NCI-H2029 treated with DMSO at 0.1 percent for 48 hours (cell line): ENCODE measurements around the gene HEATR5B.
"Not testable (repeated sequence)": the region's sequence is repeated elsewhere in the genome, so short reads cannot be mapped to it uniquely, and the experiment has no call there.

ENCODE experiments used
- DNase-seq: peaks from one replicate; lab custom pipeline; 2025; lab: John Stamatoyannopoulos, UW

HEATR5B gene

DNA sequence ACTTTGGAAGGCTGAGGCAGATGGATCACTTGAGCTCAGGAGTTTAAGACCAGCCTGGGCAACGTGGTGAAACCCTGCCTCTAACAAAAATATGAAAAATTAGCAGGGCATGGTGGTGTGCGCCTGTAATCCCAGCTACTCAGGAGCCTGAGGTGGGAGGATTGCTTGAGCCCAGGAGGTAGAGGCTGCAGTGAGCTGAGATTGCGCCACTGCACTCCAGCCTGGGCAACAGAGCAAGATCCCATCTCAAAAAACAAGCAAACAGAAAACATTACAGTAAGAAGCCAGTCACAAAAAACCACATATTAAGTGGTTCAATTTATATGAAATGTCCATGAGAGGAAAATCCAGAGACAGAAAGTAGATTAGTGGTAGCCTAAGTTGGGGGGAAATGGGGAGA lies 105.2 kb downstream of the HEATR5B start:
- not testable (repeated sequence) for DNase-seq

DNA sequence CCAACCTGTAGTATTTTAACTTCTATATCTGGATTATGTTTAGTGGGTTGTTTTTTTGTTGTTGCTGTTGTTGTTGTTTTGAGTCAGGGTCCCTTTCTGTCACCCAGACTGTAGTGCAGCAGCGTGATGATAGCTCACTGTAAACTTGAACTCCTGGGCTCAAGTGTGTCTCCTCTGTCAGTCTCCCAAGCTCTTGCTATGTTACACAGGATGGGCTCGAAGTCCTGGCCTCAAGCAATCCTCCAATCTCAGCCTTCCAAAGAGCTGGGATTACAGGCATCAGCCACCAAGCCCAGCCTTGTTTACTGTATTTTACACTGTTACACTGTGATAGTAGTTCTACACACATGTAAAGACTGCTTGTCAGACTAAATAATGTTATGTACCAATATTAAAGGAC lies 108.1 kb downstream of the HEATR5B start:
- no peak for DNase-seq

DNA sequence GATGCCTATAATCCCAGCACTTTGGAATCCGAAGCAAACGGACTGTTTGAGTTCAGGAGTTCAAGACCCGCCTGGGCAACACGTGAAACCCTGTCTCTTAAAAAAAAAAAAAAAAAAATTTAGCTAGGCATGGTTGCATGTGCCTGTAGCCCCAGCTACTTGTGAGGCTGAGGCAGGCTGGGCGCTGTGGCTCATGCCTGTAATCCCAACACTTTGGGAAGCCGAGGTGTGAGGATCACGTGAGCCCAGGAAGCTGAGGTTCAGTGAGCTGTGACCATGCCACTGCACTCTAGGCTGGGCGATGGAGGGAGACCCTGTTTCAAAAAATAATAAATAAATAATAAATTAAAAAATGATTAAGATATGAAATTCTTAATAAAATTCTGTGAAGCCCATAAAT lies 108.9 kb downstream of the HEATR5B start:
- no peak for DNase-seq

DNA sequence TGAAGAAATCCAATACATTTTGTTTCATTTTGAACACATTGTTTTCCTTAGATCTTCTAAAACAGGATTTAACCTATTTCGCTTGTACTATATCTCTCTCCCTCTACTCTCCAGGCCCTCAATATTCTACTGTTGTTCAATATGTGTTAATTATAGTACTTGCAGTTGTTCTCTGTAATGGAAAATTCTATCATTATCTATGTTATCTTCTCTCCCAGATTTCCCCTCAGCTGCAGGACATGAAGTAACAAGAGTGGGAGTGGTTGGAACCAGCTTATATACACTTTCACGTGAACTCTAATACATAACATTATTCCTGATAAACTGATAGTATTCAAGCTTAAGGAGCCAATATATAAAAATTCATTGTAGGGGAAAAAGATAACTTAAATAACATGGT lies 110.9 kb downstream of the HEATR5B start:
- DNase-seq: no peak

DNA sequence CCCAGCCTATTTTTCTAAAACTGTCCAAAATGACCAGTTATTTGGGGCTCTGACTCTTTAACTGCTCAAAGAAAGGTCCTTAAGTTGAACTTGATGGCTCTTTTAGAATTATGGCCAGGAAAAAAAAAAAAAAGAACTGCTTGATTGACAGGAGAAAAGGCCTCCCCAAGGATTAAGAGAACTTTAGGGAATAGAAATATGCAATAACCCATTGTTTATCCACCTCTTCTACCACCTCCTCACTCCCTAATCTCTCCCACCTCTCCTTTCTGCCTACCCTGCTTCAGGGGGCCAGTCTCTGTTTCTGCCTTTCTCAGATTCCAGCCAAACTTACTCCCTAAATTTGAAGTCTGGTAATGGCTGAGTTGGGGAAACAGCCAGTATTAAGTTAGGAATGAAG lies 112.2 kb downstream of the HEATR5B start:
- no peak for DNase-seq

DNA sequence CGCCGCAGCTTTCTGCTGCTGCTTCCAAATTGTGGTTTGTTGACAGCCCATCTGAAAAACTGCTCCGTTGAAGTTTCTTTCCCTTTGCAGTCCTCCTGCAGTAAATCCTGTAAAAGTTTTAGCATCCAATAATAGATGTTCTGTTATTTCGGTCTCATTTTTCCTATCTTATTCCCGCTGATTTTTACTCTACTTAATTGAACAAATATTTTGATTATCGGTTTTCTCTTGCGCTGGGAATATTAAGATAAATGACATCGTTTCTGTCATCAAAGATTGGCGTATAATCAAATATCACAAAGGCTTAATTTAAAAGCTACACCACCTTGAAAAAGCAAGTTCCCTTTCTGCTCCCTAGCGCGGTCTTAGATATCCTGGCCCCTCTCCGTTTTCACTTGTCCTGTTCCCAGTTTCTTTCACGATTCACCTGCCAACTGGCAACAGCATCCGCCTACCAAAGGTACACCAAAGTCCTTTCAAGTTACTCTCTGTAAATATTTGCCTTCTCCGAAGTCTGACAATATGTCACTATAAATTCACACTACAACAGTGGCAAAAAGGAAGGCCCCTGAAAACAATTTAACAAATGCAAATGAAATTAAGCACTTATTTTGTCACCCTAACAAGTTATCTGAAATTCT lies 116.8 kb downstream of the HEATR5B start:
- no peak for DNase-seq

DNA sequence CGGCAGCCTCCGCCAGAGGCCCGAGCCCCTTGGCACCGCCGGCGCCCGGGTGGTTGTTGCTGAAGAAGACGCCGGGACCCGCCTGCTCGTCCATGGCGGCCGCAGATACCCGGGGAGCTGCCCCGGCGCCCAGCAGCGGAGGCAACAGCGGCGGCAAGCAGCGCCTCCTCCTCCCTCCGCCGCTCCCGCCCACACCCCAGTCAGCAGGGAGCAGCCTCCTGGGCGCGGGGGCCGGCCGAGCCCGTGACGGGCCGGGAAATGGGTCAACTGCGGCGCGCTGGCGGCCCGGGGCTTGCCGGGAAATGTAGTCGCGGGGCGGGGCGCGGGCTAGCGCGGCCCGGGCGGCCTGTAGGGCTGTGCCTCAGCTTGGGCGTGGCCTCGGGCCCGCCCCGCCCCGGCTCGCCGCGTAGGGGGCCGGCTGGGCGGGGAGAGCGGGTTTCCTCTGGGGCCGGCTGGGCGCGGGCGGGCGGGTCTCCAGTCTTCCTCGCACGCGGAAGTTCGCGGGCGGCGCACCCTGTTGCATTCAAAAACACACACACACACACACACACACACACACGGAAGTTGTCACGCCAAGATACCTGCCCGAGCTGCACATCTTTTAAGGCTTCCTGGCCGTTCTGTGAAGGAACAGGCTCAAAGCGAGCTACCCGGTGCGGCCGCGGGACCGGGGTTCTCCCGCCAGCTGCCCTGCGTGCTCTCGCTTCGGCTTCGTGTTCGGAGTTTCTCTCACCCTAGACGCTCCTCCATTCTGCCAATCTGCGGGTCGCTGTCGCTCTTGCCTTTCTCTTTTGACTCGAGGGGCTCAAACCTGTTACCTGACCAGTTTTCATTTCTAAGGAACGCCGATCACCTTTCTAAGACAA lies 117.6 kb downstream of the HEATR5B start, which contains the start of gene STRN:
TSS of gene STRN (minus strand) at position 167 of the 866 bp plus-strand sequence. CDS start at position 94, 73 bp downstream.
- peak; percentile 64 for DNase-seq

DNA sequence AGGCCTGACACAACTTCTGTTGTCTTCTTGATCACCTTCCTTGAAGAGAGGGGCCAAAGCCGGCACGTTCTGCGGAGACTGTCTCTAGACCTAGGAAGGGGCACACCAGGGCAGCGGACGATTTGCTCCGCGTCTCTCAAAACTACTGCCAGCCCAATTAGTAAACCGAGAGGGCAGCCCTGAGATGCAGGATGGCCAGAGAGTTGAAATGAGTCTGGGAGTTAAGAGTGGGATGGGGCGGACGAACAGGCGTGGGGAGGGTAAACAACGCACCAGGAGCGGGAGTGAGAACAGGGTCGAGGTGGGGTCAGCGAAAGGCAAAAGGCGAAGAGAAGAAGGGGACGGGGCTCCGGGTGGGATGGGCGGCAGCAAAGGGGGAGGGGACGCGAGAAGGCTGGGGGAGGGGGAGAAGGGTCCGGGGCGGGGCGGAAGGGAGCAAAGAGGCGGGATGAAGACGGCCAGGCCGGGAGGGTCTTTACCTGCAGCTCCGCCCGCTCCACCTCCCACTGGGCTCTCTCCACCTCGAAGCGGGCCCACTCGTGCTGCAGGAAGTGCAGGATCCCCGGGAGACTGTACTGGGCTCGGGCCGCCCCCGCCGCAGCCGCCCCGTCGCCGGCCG lies 118.3 kb downstream of the HEATR5B start:
- no peak for DNase-seq

DNA sequence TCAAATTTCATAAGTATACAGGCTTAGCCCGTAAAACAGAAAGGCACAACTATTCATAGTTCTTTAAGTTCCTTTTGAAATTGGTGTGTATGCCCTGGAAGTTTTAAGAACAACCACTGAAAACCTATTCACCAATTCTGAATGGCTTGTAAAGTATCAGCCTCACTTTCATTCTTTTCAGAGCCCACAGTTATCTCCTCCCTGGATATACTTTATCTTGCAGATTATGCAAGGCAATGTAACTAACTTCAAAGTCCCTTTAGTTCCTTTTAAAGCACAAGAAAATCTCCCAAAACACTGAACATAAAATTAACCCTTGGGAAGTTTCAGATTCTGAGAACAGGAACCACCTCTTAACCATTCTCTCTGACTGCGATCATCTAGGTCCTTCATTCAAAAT lies 119.0 kb downstream of the HEATR5B start:
- no peak for DNase-seq

DNA sequence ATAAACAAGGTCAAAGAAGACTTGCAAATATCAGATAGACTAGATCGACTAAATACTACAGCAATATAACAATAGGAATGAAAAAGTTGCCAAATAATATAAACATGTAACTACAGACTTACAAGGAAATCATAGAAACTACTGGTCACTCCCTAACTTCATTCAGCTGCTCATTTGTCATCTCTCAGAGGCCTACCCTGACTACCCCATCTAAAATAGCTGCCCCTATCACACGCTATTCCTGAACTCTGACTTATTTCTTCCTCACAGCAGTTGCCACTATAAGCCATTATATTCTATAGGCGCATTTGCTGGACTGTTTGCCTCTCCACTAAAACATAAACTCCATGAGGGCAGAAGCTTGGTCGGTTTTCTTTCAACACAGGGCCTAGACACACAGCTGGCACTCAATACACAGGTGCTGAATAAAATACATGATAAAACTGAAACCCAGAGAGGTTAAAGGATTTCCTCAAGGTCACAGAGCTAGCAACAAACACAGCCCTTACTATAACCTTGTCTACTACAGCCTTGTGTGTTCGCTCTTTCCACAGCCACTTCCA lies 119.6 kb downstream of the HEATR5B start:
- DNase-seq: no peak

DNA sequence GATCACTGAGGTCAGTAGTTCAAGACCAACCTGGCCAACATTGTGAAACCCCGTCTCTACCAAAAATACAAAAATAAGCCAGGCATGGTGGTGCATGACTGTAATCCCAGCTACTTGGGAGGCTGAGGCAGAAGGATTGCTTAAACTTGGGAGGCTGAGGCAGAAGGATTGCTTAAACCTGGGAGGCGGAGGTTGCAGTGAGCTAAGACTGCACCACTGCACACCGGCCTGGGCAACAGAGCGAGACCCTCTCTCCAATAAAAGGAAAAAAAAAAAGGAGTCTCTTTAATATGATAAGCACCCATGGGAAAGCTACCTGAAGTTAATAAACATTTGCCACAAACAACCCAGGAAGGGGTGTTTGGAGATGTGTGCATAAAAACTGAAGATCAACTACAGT lies 120.4 kb downstream of the HEATR5B start:
- no peak for DNase-seq

DNA sequence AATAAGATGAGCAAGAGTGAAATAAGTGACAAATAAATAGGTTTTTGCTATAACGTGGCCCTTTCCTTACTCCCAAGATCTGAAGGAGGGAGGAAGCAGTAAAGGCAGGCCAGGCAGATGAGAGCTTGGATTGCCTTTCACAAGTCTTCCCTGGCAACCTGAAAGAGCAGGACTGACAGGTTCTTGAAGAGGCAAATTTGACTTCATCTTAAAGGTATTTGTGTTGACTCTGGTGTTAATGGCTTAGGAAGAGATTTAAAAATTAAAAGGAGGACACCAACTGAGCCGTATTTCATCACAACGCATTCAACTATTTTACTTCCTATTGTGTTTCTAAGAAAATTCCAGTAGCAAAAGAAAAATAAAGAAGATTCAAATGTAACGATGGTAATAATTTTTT lies 121.1 kb downstream of the HEATR5B start:
- no peak for DNase-seq

DNA sequence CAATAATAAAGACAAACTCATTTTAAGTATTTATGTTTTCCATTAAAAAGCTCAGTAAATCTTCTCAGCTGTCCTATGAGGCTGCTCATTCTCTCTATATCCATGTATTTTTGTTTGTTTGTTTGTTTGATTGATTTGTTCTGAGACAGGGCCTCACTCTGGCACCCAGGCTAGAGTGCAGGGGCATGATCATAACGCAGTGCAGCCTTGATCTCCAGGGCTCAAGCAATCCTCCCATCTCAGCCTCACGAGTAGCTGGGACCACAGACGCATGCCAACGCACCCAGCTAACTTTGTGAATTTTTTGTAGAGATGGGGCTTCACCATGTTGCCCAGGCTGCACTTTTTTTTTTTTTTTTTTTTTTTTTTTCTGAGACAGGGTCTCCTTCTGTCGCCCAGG lies 123.4 kb downstream of the HEATR5B start:
- DNase-seq: no peak

DNA sequence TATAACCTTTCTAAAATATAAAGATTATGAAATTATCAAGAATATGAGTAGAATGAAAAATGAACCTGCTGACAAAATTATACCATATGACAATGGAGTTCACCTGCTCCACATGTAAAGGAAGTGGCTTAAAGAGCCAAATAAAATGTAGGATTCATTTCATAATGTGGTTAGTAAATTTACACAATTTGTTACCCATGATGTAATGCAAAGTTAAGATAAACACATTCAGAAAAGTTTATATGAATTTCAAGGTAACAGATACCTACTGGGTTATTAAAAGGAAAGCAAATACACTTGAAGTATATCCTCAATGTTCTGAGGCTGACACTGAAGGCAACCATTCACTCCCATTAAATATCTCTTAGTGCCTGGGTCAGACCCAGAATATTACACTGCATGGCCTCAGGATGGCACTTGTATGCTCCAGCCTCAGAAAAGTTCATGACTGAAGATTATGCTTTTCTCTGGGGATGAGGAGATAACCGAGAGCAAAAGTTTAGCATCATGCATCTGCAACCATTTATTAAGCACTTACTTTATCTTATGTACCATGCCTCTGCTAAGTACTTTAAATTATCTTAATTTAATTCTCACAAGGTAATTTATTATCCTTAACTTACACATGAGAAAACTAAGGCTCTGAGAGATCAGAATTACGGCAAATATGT lies 124.0 kb downstream of the HEATR5B start:
- no peak for DNase-seq

DNA sequence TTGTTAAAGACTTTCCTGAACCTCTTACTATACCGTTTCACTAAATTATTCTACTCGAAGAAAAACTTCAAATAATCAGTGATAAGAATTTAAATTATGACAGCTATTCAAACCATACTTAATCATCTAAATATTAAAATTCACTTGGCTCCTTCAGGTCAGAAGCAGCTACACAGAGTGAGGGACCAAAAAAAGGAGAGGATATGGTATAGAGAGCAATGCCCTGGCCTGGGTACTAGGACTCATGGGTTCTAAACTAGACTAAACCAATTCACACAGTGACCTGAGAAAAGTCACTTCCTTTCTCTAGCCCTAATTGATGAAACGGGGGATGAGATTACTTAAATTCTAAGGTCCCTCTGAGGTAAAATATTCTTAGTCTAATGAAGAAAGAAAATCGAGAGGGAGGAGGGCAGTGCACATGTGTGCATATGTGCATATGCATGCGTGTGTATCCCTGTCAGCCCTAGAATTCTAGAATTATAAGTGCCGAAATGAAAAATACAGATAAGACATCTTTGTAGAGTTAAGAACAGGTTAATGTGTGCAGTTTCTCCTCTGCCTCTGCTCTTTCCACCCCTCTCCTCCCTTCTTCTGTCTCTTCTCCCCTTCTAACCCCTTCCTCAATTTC lies 129.1 kb downstream of the HEATR5B start:
- DNase-seq: no peak

DNA sequence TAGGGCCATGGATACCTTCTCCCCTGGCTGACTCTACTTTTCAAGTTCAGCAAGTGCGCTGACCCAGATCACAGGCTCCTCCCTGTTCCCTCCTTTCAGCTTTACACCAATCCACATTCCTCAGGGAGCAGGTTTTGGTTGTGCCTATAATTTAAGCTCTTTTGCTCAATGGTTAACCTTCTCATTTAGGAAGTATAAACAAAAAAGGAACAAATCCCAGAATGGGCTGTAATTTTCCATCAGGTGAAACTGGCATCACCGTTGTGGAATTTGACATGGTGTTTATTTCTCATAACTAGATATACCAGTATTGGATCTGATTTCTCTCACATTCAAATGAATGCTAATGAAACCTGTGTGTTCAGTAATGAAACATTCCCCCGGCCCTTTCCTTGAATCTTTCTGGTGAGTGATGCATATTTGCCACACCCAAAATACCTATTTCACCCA lies 131.4 kb downstream of the HEATR5B start:
- DNase-seq: no peak

DNA sequence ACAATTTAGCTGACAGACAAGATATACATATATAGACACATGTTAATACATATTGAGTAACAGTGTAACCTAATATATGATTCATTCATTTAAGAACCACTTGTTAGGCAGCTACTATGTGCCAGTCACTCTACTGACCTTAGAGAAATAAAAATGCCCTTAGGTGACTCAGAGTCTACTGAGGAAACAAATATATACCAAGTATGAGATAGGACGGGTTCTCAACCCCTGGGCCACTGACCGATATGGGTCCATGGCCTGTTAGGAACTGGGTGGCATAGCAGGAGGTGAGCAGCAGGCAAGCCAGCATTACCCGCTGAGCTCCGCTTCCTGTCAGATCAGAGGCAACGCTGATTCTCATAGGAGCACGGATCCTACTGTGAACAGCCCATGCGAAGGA lies 132.6 kb downstream of the HEATR5B start:
- no peak for DNase-seq

DNA sequence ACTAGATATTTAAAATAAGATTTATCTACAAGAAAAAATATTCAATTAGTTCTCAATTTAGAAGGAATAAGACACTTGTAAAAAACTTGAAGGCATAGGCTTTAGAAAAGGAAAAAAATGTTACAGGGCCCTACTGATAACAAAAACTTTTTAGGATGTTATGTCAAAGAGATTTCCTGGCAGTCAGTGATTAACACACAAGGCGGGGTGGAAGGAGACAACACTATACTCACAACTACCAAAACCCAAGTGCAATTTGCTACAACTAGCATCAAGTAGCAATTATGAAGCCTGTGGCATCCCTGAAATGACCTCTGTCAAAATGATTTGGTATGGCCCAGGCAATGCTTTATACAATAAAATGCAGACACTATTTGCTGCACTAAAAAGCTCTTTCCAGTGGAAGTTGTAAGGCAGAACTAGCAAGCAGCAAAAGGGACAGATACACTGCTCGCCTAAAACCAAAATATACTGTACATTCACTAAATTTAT lies 133.1 kb downstream of the HEATR5B start:
- DNase-seq: no peak

DNA sequence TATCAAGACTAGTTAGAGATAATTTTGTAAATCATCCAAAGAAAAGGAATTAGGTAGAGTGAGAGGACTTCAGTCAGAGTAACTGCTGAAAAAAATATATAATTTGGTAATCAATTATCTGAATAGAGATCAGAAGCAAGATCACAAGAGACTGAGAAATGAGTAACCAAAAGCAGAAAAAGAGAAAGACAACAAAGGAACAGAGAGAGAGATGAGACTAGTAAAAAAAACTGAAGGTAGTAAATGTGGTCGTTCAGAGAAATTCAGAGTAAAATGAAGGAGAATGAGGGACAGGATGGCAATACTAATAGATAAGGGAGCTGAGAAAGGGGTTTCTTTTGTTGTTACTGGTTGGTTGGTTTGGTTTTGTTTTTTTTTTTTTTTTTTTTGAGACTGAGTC lies 134.3 kb downstream of the HEATR5B start:
- no peak for DNase-seq

DNA sequence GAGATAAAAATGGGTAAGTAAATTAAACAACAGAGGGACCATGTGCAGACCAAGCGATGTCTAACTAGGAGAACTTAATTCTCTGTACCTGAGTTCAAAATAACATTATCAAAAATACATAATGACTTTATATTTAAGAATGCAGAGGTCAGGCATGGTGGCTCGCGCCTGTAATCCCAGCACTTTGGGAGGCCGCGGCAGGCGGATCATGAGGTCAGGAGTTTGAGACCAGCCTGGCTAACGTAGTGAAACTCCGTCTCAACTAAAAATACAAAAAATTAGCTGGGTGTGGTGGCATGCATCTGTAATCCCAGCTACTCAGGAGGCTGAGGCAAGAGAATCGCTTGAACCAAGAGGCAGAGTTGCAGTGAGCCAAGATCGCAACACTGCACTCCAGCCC lies 138.9 kb downstream of the HEATR5B start:
- DNase-seq: not testable (repeated sequence)

DNA sequence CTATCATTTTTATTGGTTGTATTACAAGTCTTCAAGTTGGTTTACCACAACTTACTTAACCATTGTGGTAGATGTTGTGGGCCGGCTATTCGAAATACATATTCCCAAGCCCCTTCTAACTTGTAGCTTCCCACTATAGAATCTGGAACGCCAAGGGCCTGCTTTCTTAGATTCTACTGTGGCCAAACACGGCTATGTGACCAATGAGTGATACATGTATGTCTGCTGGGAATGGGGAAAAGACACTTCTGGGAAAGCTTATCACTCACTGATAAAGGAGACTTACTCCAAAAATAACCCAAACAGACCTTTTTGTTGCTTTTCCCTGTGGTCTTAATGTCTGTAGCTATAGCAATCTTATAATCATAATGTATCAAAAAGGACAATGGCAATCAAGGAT lies 142.3 kb downstream of the HEATR5B start:
- no peak for DNase-seq
